Measurements from ENCODE around the gene HPN.

Gene HPN

DNA sequence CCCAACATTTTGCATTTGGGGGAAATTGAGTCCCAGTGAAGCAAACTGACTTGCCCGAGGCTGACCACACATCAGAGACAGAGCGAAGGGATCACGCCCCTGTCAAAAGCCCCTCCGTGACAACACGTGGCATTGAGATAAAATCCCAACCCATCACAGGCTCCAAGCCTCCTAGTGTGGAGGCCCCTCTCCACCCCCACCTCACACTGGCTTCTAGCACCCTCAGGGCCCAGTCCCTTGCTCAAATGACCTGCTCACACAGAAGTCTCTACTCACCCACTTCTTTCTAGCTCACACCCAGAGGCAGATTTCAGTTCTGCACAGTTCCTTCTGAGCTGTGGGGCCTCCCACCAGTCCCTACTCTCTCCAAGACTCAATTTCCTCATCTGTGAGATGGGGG, 10.3 kb downstream of the HPN start:
- WGBS (ENCODE audit: extremely low coverage, insufficient coverage, insufficient read length): no CpG with 5 or more reads among the region's 5 CpGs
- H3K14ac ChIP-seq (ENCODE audit: low read length): no peak overlapping the region
- no peak overlapping the region for H4K8ac ChIP-seq (ENCODE audit: low read depth, low read length)
- H2AK5ac ChIP-seq (ENCODE audit: low read length): no peak overlapping the region
- no peaks in the 10 kb centered on the region for H3K27me3 ChIP-seq (ENCODE audit: insufficient read depth, low read length)
- no peak overlapping the region for H4K91ac ChIP-seq (ENCODE audit: low read depth, low read length)
- no peak overlapping the region for H3K4me2 ChIP-seq (ENCODE audit: low read length)
- no peaks in the 10 kb centered on the region for H3K79me2 ChIP-seq (ENCODE audit: control insufficient read depth, insufficient read depth, low read length, poor library complexity)
- no peak overlapping the region for H3K4ac ChIP-seq (ENCODE audit: low read depth, low read length)
- H2BK12ac ChIP-seq (ENCODE audit: low read length): no peak overlapping the region
- H3K9me3 ChIP-seq (ENCODE audit: insufficient read depth, low read depth, low read length): no peaks in the 10 kb centered on the region
- H3K9ac ChIP-seq (ENCODE audit: low read length): no peak overlapping the region
- no peaks in the 10 kb centered on the region for H3K4me1 ChIP-seq (ENCODE audit: control insufficient read depth in 1 of 2, insufficient read depth in 2 of 2, low read length in 2 of 2)
- no peak overlapping the region for H3K27ac ChIP-seq (ENCODE audit: low read depth, low read length)
- DNase-seq: no peak
- H3K4me3 ChIP-seq (ENCODE audit: low read depth, low read length): no peak overlapping the region
- H3K36me3 ChIP-seq (ENCODE audit: control insufficient read depth in 1 of 2, insufficient read depth in 2 of 2, low read length in 2 of 2): no peaks in the 10 kb centered on the region
- H3K79me1 ChIP-seq (ENCODE audit: low read length): no peaks in the 10 kb centered on the region
- no peak overlapping the region for H4K12ac ChIP-seq (ENCODE audit: low read depth, low read length)
- H3K23ac ChIP-seq (ENCODE audit: low read length): no peak overlapping the region
- H2BK5ac ChIP-seq (ENCODE audit: low read depth, low read length, poor library complexity): no peak overlapping the region
- no peak overlapping the region for H2BK120ac ChIP-seq (ENCODE audit: insufficient read depth, low read length, poor library complexity)
- H2AFZ ChIP-seq (ENCODE audit: insufficient read depth, low read length, poor library complexity): no peak overlapping the region
- no peak overlapping the region for H3K18ac ChIP-seq (ENCODE audit: low read length)

DNA sequence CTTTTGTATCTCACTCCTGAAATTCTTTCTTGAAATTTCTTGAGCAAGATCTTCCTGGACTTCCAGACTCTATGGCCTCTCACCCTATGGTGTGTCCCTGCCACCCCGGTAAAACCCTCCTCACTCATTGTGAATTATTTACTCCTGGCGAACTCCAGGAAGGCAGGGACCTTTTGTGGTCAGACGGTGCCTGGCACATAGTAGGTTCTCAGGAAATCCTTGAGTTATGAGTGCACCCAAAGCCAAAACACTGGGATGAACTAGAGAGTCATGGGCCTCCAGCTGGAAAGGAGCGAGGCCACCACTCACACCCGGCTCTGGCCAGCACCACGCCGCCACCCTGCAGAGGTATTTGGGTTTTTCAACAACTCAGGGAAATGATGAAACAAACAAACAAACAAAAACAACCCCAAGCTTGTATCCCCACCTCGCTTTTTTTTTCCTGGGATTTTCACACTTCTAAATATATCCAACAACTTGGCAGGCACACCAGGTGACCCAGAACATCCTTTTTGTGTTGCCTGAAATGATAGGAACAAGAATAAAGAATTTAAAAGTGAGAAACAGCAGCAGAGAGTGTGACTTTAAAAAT, 11.2 kb downstream of the HPN start:
- no peak overlapping the region for H4K91ac ChIP-seq (ENCODE audit: low read depth, low read length)
- no peak overlapping the region for H3K14ac ChIP-seq (ENCODE audit: low read length)
- H3K27ac ChIP-seq (ENCODE audit: low read depth, low read length): no peak overlapping the region
- H3K4ac ChIP-seq (ENCODE audit: low read depth, low read length): no peak overlapping the region
- H3K23ac ChIP-seq (ENCODE audit: low read length): no peak overlapping the region
- H2BK5ac ChIP-seq (ENCODE audit: low read depth, low read length, poor library complexity): no peak overlapping the region
- no peak overlapping the region for H2AK5ac ChIP-seq (ENCODE audit: low read length)
- no peaks in the 10 kb centered on the region for H3K79me2 ChIP-seq (ENCODE audit: control insufficient read depth, insufficient read depth, low read length, poor library complexity)
- no peak overlapping the region for H2BK120ac ChIP-seq (ENCODE audit: insufficient read depth, low read length, poor library complexity)
- H2AFZ ChIP-seq (ENCODE audit: insufficient read depth, low read length, poor library complexity): no peak overlapping the region
- no peak overlapping the region for H3K4me2 ChIP-seq (ENCODE audit: low read length)
- no peak overlapping the region for H3K9ac ChIP-seq (ENCODE audit: low read length)
- no peak overlapping the region for H2BK12ac ChIP-seq (ENCODE audit: low read length)
- H3K36me3 ChIP-seq (ENCODE audit: control insufficient read depth in 1 of 2, insufficient read depth in 2 of 2, low read length in 2 of 2): no peaks in the 10 kb centered on the region
- H3K4me3 ChIP-seq (ENCODE audit: low read depth, low read length): no peak overlapping the region
- no peaks in the 10 kb centered on the region for H3K4me1 ChIP-seq (ENCODE audit: control insufficient read depth in 1 of 2, insufficient read depth in 2 of 2, low read length in 2 of 2)
- H3K79me1 ChIP-seq (ENCODE audit: low read length): no peaks in the 10 kb centered on the region
- no peaks in the 10 kb centered on the region for H3K27me3 ChIP-seq (ENCODE audit: insufficient read depth, low read length)
- no peak overlapping the region for H4K8ac ChIP-seq (ENCODE audit: low read depth, low read length)
- no peak overlapping the region for H3K18ac ChIP-seq (ENCODE audit: low read length)
- no peak for DNase-seq
- WGBS (ENCODE audit: extremely low coverage, insufficient coverage, insufficient read length): no CpG with 5 or more reads among the region's 8 CpGs
- H3K9me3 ChIP-seq (ENCODE audit: insufficient read depth, low read depth, low read length): no peaks in the 10 kb centered on the region
- H4K12ac ChIP-seq (ENCODE audit: low read depth, low read length): no peak overlapping the region

DNA sequence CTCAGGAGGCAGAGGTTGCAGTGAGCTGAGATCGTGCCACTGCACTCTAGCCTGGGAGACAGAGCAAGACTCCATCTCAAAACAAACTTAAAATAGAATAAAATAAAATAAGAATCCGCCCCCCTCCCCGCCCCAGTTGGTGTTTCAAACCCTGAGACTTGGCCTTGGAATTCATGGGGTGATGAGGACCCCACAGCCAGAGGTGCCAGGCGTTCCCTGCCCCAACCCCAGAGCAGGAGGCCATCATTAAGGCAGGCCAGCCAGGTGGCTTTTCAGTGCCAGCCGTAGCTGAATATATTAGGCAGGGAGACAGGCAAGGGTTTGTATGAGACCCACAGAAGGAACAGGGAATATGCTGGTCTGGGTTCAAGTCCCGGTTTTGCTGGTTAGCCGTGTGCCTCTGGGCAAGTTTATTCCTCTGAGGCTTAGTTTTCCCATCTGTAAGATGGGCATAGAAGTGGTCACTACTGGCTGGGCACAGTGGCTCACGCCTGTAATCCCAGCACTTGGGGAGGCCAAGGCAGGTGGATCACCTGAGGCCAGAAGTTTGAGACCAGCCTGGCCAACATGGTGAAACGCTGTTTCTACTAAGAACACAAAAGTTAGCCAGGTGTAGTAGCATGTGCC, 12.3 kb downstream of the HPN start:
- Histone ChIP-seq H3K4me1 (ENCODE audit: control insufficient read depth in 1 of 2, insufficient read depth in 2 of 2, low read length in 2 of 2) (no peaks in the 10 kb centered on the region), H2BK120ac (ENCODE audit: insufficient read depth, low read length, poor library complexity) (no peak overlapping the region), H3K9me3 (ENCODE audit: insufficient read depth, low read depth, low read length) (no peaks in the 10 kb centered on the region), H3K79me1 (ENCODE audit: low read length) (no peaks in the 10 kb centered on the region), H4K8ac (ENCODE audit: low read depth, low read length) (no peak overlapping the region), H3K36me3 (ENCODE audit: control insufficient read depth in 1 of 2, insufficient read depth in 2 of 2, low read length in 2 of 2) (no peaks in the 10 kb centered on the region), H3K4me3 (ENCODE audit: low read depth, low read length) (no peak overlapping the region), H3K27ac (ENCODE audit: low read depth, low read length) (no peak overlapping the region), H4K91ac (ENCODE audit: low read depth, low read length) (no peak overlapping the region), H3K9ac (ENCODE audit: low read length) (no peak overlapping the region), H2BK12ac (ENCODE audit: low read length) (no peak overlapping the region), H3K14ac (ENCODE audit: low read length) (no peak overlapping the region), H2AFZ (ENCODE audit: insufficient read depth, low read length, poor library complexity) (no peak overlapping the region), H2AK5ac (ENCODE audit: low read length) (no peak overlapping the region), H2BK5ac (ENCODE audit: low read depth, low read length, poor library complexity) (no peak overlapping the region), H3K4me2 (ENCODE audit: low read length) (no peak overlapping the region), H3K4ac (ENCODE audit: low read depth, low read length) (no peak overlapping the region), H3K23ac (ENCODE audit: low read length) (no peak overlapping the region), H4K12ac (ENCODE audit: low read depth, low read length) (no peak overlapping the region), H3K79me2 (ENCODE audit: control insufficient read depth, insufficient read depth, low read length, poor library complexity) (no peaks in the 10 kb centered on the region), H3K27me3 (ENCODE audit: insufficient read depth, low read length) (no peaks in the 10 kb centered on the region), H3K18ac (ENCODE audit: low read length) (no peak overlapping the region)
- no CpG with 5 or more reads among the region's 9 CpGs for WGBS (ENCODE audit: extremely low coverage, insufficient coverage, insufficient read length)
- no peak for DNase-seq

DNA sequence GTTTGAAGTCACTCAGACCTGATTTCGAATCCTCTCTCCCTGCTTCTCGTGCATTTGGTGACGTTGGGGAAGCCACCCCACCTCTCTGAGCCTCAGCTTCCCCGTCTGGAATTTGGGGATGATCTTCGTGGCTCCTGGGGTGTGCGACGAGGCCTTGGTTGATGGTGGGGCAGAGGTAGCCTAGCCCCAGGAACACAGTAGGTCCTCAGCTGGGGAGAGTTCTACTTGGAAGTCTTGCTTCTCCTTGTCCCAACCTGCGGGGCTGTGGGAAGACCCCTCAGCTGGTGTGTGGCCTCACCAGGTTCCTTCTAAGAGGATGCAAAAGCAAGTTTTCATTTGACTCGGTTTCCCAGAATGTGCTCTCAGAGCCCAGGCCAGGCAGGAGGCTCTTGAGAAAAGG, 13.1 kb downstream of the HPN start:
- Histone ChIP-seq H4K12ac (ENCODE audit: low read depth, low read length) (no peak overlapping the region), H2BK12ac (ENCODE audit: low read length) (no peak overlapping the region), H3K9ac (ENCODE audit: low read length) (no peak overlapping the region), H2BK120ac (ENCODE audit: insufficient read depth, low read length, poor library complexity) (no peak overlapping the region), H3K4me3 (ENCODE audit: low read depth, low read length) (no peak overlapping the region), H3K27me3 (ENCODE audit: insufficient read depth, low read length) (no peaks in the 10 kb centered on the region), H3K36me3 (ENCODE audit: control insufficient read depth in 1 of 2, insufficient read depth in 2 of 2, low read length in 2 of 2) (no peaks in the 10 kb centered on the region), H3K18ac (ENCODE audit: low read length) (no peak overlapping the region), H3K4me2 (ENCODE audit: low read length) (no peak overlapping the region), H3K4me1 (ENCODE audit: control insufficient read depth in 1 of 2, insufficient read depth in 2 of 2, low read length in 2 of 2) (no peaks in the 10 kb centered on the region), H3K9me3 (ENCODE audit: insufficient read depth, low read depth, low read length) (no peaks in the 10 kb centered on the region), H3K79me2 (ENCODE audit: control insufficient read depth, insufficient read depth, low read length, poor library complexity) (no peaks in the 10 kb centered on the region), H3K79me1 (ENCODE audit: low read length) (no peaks in the 10 kb centered on the region), H3K23ac (ENCODE audit: low read length) (no peak overlapping the region), H3K27ac (ENCODE audit: low read depth, low read length) (no peak overlapping the region), H2AFZ (ENCODE audit: insufficient read depth, low read length, poor library complexity) (no peak overlapping the region), H2AK5ac (ENCODE audit: low read length) (no peak overlapping the region), H4K8ac (ENCODE audit: low read depth, low read length) (no peak overlapping the region), H3K14ac (ENCODE audit: low read length) (no peak overlapping the region), H4K91ac (ENCODE audit: low read depth, low read length) (no peak overlapping the region), H2BK5ac (ENCODE audit: low read depth, low read length, poor library complexity) (no peak overlapping the region), H3K4ac (ENCODE audit: low read depth, low read length) (no peak overlapping the region)
- no CpG with 5 or more reads among the region's 9 CpGs for WGBS (ENCODE audit: extremely low coverage, insufficient coverage, insufficient read length)
- DNase-seq: no peak
